Psoas muscle (tissue), 8 donors: ENCODE data around the gene BTN1A1. TPM values are rescaled to one million over a fixed set of nuclear protein-coding genes. Genes with fewer than 3 reads are reported as not detected.

Source experiments
- ATAC-seq, 4 donors: fragments of 200-7000 bp; cut with Tn5 transposase; one replicate each; pipeline ENCODE4 v1.9.1; 2020; ENCODE audit warnings: moderate library complexity in 3 of 4, mild to moderate bottlenecking in 2 of 4
- DNase-seq, 2 donors: peaks; one replicate each; pipeline ENCODE4 v3.0.0-alpha.2; 2020
- H3K27ac ChIP-seq: fragments of 200-600 bp; one replicate; pipeline ENCODE4 v1.8.0; 2022
- H3K27me3 ChIP-seq, 3 donors: fragments of 200-600 bp in 1 of 3; one replicate each; pipeline versions ENCODE4 v1.6.1 to v1.8.0; 2013 to 2022; ENCODE audit warnings: low read length in 2 of 3, mild to moderate bottlenecking in 2 of 3, moderate library complexity in 1 of 3; ENCODE audit not compliant: insufficient read depth in 3 of 3
- H3K36me3 ChIP-seq, 2 donors: fragments of 200-600 bp in 1 of 2; one replicate each; pipeline versions ENCODE4 v1.6.1 to v1.8.0; 2013 to 2022; ENCODE audit warnings: low read depth in 1 of 2, mild to moderate bottlenecking in 1 of 2, moderate library complexity in 1 of 2; ENCODE audit not compliant: insufficient read depth in 1 of 2
- H3K4me1 ChIP-seq: fragments of 200-600 bp; one replicate; pipeline ENCODE4 v1.8.0; 2022
- H3K4me3 ChIP-seq: fragments of 200-600 bp; one replicate; pipeline ENCODE4 v1.8.0; 2022; ENCODE audit warnings: mild to moderate bottlenecking
- H3K9me3 ChIP-seq: fragments of 200-600 bp; one replicate; pipeline ENCODE4 v1.8.0; 2022
- CTCF ChIP-seq: fragments of 200-600 bp; IDR thresholded peaks from one replicate; pipeline ENCODE4 v1.8.0; 2022; ENCODE audit warnings: antibody characterized with exemption
- WGBS, 3 donors: extraction: QIAGEN DNeasy Blood & Tissue Kit; methylation state at CpG; one replicate each; pipeline versions ENCODE4 v1.1.6 to v1.1.7; 2013; 5-methylcytosine and 5-hydroxymethylcytosine counted together
- intact Hi-C, 2 donors: fragments of 100-400 bp; cut with DNase I; formaldehyde crosslinking; loops; one replicate each; pipeline versions ENCODE4 v1.11.0 to v1.14.2; 2022
- polyA plus RNA-seq, 3 donors: library from polyadenylated mRNA; stranded (reverse); fragments of 200-250 nt; gene quantifications; one replicate each; pipeline ENCODE4 v1.2.3, GENCODE V29; 2013
- total RNA-seq, 4 donors: library from RNA; stranded (reverse); fragmentation: NEBNext Ultra II Directional in 2 of 4; extraction: Animal tissue kit (Norgen Biotek cat#: 25700) in 2 of 4; gene quantifications; one replicate each; pipeline versions ENCODE4 v1.2.1 to v1.2.4, GENCODE V29; 2021 to 2023
- donor health status: healthy with polysubstance abuse.
- donor health status: DM: no; HTN: no; CAD: no; lungs with moderate emphysema.
- donor health status: Bipolar disorder and iron deficiency.
- donor health status: healthy.
- donor health status: DM: yes; HTN: yes; CAD: no.
- donor health status: DM: no; HTN: no; CAD: no.
- donor health status: DM: no; HTN: no; CAD: no.
- donor health status: DM: yes; HTN: yes; CAD: no.

The BTN1A1 gene
- total and polyA plus RNA-seq, 7 donors = not detected

GRCh38 chr6:26478100-26478984 is 21.8 kb upstream of the BTN1A1 start:
- Histone ChIP-seq H3K4me1 (no peaks in the 10 kb centered on the region), H3K36me3 (no peaks in the 10 kb centered on the region), H3K27ac (no peak overlapping the region), H3K9me3 (no peaks in the 10 kb centered on the region), H3K4me3 (no peak overlapping the region), H3K27me3 (no peaks in the 10 kb centered on the region)
- intact Hi-C loops = no loop called here
- TF ChIP-seq CTCF = no peak
- ATAC-seq (no peak), DNase-seq (no peak)
- WGBS, 3 donors = 93 to 97% (median 94%) methylated on average over 2 of the region's 2 CpGs

GRCh38 chr6:26478985-26479278 is 21.2 kb upstream of the BTN1A1 start:
- H3K27ac ChIP-seq = no peak overlapping the region
- intact Hi-C loops = no loop called here
- 61 to 72% (median 62%) methylated on average over 3 of the region's 3 CpGs for WGBS, 3 donors

GRCh38 chr6:26482338-26482737 is 17.8 kb upstream of the BTN1A1 start:
- Histone ChIP-seq H3K9me3 (no peaks in the 10 kb centered on the region), H3K4me1 (no peaks in the 10 kb centered on the region), H3K36me3 (no peaks in the 10 kb centered on the region), H3K4me3 (no peak overlapping the region), H3K27me3 (no peaks in the 10 kb centered on the region), H3K27ac (no peak overlapping the region)
- intact Hi-C loops = no loop called here
- WGBS, 3 donors = 93% methylated on average over 4 of the region's 4 CpGs
- no peak for TF ChIP-seq CTCF
- ATAC-seq = no peak
- no peak for DNase-seq

More at GRCh38 chr6:26478985-26479278, 21.2 kb upstream of the BTN1A1 start:
- Histone ChIP-seq H3K4me1 (no peaks in the 10 kb centered on the region), H3K27me3 (no peaks in the 10 kb centered on the region), H3K4me3 (no peak overlapping the region), H3K9me3 (no peaks in the 10 kb centered on the region), H3K36me3 (no peaks in the 10 kb centered on the region)
- no peak for TF ChIP-seq CTCF
- ATAC-seq (no peak), DNase-seq (no peak)

- no peaks in the 10 kb centered on the region for H3K4me1 ChIP-seq
- no peak overlapping the region for H3K4me3 ChIP-seq
- TF ChIP-seq CTCF = no peak
- ATAC-seq (no peak), DNase-seq (no peak)
- peaks cover 3% of the 10 kb centered on the region for H3K9me3 ChIP-seq
- 93 to 95% (median 95%) methylated on average over 3 of the region's 3 CpGs for WGBS, 3 donors
- H3K36me3 ChIP-seq = no peaks in the 10 kb centered on the region
- H3K27ac ChIP-seq = no peak overlapping the region
- H3K27me3 ChIP-seq = no peaks in the 10 kb centered on the region
- intact Hi-C loops = no loop called here
Measured at GRCh38 chr6:26483727-26484126, 16.4 kb upstream of the BTN1A1 start.

- ATAC-seq = no peak
- no peak for DNase-seq
- no peak overlapping the region for H3K4me3 ChIP-seq
- no peaks in the 10 kb centered on the region for H3K27me3 ChIP-seq
- H3K9me3 ChIP-seq = peaks cover 3% of the 10 kb centered on the region
- TF ChIP-seq CTCF = no peak
- no peaks in the 10 kb centered on the region for H3K4me1 ChIP-seq
- no peaks in the 10 kb centered on the region for H3K36me3 ChIP-seq
- H3K27ac ChIP-seq = no peak overlapping the region
- intact Hi-C loops = no loop called here
- 69 to 73% (median 71%) methylated on average over 2 of the region's 2 CpGs for WGBS, 3 donors
Measured at GRCh38 chr6:26484161-26484560, 15.9 kb upstream of the BTN1A1 start.
